Measurements from ENCODE around the gene CTSO.

GRCh38 chr4:155887847-155888570 lies 65.7 kb downstream of the CTSO start:
- TF ChIP-seq, protein P1, sequence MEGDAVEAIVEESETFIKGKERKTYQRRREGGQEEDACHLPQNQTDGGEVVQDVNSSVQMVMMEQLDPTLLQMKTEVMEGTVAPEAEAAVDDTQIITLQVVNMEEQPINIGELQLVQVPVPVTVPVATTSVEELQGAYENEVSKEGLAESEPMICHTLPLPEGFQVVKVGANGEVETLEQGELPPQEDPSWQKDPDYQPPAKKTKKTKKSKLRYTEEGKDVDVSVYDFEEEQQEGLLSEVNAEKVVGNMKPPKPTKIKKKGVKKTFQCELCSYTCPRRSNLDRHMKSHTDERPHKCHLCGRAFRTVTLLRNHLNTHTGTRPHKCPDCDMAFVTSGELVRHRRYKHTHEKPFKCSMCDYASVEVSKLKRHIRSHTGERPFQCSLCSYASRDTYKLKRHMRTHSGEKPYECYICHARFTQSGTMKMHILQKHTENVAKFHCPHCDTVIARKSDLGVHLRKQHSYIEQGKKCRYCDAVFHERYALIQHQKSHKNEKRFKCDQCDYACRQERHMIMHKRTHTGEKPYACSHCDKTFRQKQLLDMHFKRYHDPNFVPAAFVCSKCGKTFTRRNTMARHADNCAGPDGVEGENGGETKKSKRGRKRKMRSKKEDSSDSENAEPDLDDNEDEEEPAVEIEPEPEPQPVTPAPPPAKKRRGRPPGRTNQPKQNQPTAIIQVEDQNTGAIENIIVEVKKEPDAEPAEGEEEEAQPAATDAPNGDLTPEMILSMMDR (optimal IDR thresholded peaks at IDR 0.05 in 1 of 3, IDR thresholded peaks at IDR 0.05 in 1 of 3, conservative IDR thresholded peaks at IDR 0.05 in 1 of 3; ENCODE audit: extremely low read depth in 1 of 3, insufficient read depth in 2 of 3, low read length in 3 of 3), result no peak
- TF ChIP-seq EZH2 (IDR thresholded peaks at IDR 0.05; ENCODE audit: low read length), result no peak

All from keratinocyte (primary cell).